HG03066 (cell line): ENCODE measurements around the gene ACBD5.
"Not testable (repeated sequence)": the region's sequence is repeated elsewhere in the genome, so short reads cannot be mapped to it uniquely, and the experiment has no call there.

Experiments
- ATAC-seq: cut with Tn5 transposase; IDR thresholded peaks from one replicate; pipeline ENCODE4 v1.9.1; 2021; ENCODE audit warnings: low read depth; ENCODE audit not compliant: unreplicated experiment

ACBD5 gene

GRCh38 chr10:27240212-27241009 is at the start of gene ACBD5:
ACBD5 (minus strand) TSS chr10:27240797; CDS start chr10:27240688, 109 bp downstream.
- ATAC-seq: peak; percentile 45

DNA sequence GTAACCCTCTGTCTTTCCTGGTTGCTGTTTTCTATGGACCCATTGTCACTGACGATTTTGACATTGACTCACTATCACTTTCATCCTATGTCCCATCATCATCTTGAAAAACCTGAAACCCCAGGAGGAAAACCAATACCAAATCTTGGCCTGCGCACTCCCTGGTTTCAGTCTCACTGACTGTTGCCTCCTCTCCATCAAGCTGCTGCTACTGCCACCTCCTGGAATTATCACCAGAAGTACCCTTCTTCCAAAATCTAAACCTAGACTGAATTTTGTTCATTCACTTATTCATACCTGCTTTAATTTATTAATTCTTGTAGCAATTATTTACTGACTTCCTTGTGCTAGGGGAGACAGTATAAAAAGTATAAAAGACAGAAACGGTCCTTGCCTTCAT is 44.5 kb upstream of the ACBD5 start:
- no peak for ATAC-seq

DNA sequence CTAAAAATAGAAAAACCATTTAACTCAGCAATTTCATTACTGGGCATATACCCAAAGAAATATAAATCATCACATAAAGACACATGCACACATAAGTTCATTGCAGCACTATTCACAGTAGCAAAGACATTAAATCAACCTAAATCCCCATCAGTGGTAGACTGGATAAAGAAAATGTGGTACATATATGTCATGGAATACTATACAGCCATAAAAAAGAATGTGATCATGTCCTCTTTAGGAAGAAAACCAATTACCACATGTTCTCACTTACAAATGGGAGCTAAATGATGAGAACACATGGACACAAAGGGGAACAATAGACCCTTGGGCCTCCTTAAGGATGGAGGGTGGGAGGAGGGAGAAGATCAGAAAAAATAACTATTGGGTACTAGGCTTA is 36.0 kb upstream of the ACBD5 start:
- ATAC-seq: no peak

GRCh38 chr10:27266025-27266424 is 25.4 kb upstream of the ACBD5 start:
- not testable (repeated sequence) for ATAC-seq

DNA sequence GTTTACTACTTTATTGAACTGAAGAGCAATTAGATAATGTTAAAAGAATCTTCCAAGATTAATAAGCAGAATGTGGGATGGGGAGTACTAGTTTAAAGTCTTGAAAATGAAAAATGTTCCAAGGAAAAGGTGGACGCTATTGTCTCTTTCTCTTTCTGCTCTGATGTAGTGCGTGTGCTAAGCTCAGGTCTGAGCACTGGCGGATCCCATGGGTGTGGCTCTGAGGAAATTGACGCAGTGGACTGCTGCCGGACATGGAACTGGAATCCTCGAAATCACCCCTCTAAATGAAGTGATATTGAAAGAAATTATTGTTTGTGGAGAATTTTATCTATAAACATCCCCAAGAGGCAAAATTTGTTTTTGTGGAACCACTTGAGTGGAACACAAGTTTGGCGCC is 22.2 kb upstream of the ACBD5 start:
- ATAC-seq: not testable (repeated sequence)

- ATAC-seq: no peak
These were observed 18.5 kb upstream of the ACBD5 start for GRCh38 chr10:27258838-27259812.

GRCh38 chr10:27258492-27258837 is 17.9 kb upstream of the ACBD5 start:
- no peak for ATAC-seq

DNA sequence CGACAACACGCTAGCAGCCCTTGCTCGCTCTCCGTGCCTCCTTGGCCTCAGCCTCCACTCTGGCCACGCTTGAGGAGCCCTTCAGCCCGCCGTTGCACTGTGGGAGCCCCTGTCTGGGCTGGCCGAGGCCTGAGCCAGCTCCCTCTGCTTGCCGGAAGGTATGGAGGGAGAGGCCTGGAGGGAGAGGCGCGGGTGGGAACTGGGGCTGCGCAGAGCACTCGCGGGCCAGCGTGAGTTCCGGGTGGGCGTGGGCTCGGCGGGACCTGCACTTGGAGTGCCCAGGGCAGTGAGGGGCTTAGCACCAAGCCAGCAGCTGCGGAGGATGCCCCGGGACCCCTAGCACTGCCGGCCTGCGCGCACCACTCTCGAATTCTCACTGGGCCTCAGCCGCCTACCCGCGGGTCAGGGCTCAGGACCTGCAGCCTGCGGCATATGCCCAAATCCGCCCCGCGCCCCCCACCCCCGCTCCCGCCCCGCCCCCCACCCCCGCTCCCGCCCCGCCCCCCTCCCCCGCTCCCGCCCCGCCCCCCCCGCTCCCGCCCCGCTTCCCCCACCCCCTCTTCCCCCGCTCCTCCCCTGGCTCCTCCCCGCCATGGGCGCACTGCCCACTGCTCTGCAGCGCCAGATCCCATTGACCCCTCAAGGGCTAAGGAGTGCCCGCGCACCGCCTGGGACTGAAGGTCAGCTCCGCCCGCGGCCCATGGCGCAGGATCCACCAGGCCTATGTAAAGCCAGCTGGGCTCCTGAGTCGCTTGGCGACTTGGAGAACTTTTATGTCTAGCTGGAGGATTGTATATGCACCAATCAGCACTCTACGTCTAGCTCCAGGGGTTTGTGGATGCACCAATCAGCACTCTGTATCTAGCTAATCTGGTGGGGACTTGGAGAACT is 15.9 kb upstream of the ACBD5 start:
- no peak for ATAC-seq

- ATAC-seq: no peak
These were observed 13.0 kb upstream of the ACBD5 start for GRCh38 chr10:27253576-27253975.

DNA sequence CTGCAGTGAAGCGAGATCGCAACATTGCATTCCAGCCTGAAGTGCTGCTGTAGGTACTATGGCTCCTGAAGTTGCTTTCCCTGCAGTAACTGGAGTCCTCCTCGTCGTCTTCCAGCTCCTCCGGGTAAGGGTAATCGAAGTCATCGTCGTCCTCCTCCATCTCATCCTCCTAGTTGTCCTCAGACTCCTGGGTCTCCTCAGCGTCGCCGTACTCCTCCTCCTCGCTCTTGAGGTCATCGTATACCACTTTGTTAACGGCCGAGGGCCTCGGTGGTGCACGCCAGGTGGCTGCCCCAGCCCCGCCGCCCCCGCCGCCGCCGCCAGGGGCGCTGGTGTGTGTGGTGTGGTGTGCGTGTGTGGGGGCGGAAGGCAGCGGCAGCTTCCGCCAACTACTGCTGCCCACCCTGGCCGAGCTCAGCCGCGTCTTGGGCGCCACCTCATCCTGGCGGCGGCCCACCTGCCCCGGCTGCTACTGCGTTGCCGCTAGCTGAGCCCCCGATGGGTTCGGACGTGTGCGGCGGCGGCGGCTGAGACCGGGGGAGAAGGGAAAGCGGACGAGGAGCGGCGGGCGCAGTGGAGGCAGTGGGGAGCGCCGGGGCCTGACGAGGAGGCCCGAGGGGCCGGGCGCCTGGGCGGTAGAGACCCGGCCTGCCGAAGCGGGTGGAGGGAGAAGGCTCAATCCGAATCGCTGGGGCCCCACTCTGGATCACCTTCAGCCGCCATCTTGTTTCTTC is 11.8 kb upstream of the ACBD5 start:
- ATAC-seq: peak; percentile 97

- ATAC-seq: no peak
These were observed 11.0 kb upstream of the ACBD5 start for GRCh38 chr10:27251554-27251953.

- no peak for ATAC-seq
These were observed 7.6 kb upstream of the ACBD5 start for GRCh38 chr10:27248215-27248614.

DNA sequence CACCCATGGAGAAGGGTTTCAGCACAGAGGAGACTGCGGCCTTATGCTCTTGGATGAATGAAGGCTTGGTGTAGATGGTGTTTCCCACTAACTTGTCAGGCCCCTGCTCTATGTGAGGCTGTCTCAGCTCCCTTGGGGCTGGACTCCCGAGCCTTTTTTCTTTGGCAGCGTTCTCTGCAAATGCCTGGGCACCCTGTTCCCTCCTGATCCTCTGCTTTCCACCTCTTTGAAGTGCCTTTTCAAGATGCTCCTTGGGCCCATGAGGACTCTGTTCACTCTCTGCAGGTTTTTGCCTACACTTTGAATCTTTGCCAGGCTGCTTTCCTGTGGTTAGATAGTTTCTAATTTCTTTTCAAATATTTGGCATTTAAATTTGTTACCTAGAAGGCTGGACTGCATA is 6.8 kb upstream of the ACBD5 start:
- no peak for ATAC-seq

- ATAC-seq: no peak
These were observed 6.4 kb upstream of the ACBD5 start for GRCh38 chr10:27247006-27247405.

DNA sequence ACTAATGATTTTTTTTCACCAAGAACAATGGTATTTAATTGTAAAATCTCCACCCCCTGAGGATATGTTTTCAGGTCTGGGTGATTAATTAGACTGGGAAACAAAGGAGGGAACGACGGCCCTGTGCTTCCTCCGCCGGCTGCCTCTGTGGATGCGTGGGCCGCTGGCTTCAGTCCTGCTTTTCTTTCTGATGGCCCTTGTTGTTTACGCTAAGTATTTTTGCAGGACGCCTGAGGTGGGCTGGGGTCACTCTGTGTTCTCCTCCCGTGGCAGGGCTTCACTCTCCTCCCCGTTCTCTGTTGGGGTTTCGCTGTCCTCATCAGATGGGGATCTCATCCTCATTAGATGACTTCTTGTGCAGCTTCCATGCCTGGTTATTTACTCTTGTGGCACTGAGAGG is 5.2 kb upstream of the ACBD5 start:
- no peak for ATAC-seq

GRCh38 chr10:27244976-27245375 is 4.4 kb upstream of the ACBD5 start:
- ATAC-seq: no peak

- ATAC-seq: peak; percentile 24
These were observed 2.5 kb upstream of the ACBD5 start for GRCh38 chr10:27242951-27243551.

- no peak for ATAC-seq
These were observed 1.9 kb upstream of the ACBD5 start for GRCh38 chr10:27242473-27242950.
